ENCODE results near the gene TMEM179B.

- TF ChIP-seq CTCF (IDR thresholded peaks at IDR 0.05; ENCODE audit: low read depth, low read length, poor library complexity, severe bottlenecking) = no peak
- no peak for TF ChIP-seq EZH2phosphoT487 (IDR thresholded peaks at IDR 0.05; ENCODE audit: borderline replicate concordance, low read length)
Measured at GRCh38 chr11:62804310-62805075, 17.3 kb downstream of the TMEM179B start.

Data from DOHH2 (cell line).